HG02678 (cell line): ENCODE results near the gene CD82.
"Not testable (repeated sequence)": the region's sequence is repeated elsewhere in the genome, so short reads cannot be mapped to it uniquely, and the experiment has no call there.

Experiments used
- ATAC-seq: cut with Tn5 transposase; IDR thresholded peaks from one replicate; pipeline ENCODE4 v1.9.1; 2021; ENCODE audit warnings: mild to moderate bottlenecking, moderate library complexity; ENCODE audit not compliant: unreplicated experiment

The CD82 gene

GRCh38 chr11:44658506-44658850 is 93.0 kb downstream of the CD82 start:
- ATAC-seq, result no peak

- no peak for ATAC-seq
Measured at GRCh38 chr11:44659641-44660040, 94.2 kb downstream of the CD82 start.

GRCh38 chr11:44660535-44660934 is 95.1 kb downstream of the CD82 start:
- not testable (repeated sequence) for ATAC-seq

GRCh38 chr11:44661311-44661717 is 95.9 kb downstream of the CD82 start:
- no peak for ATAC-seq
